ENCODE results near the gene CHRNA7.
"Not testable (repeated sequence)": the region's sequence is repeated elsewhere in the genome, so short reads cannot be mapped to it uniquely, and the experiment has no call there.

CHRNA7 gene

DNA sequence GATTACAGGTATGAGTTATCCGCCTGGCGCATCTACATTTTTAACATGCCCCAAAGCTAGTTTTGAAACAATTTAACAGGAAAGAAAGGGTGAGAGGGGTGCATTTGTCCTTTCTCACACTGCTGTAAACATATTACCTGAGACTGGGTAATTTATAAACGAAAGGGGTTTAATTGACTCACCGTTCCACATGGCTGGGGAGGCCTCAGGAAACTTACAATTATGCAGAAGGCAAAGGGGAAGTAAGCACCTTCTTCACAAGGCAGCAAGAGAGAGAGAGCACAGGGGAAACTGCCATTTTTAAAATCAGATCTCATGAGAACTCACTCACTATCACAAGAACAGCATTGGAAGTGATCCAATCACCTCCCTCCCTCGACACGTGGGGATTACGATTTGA, 165.9 kb downstream of the CHRNA7 start:
- DNase-seq: not testable (repeated sequence)

DNA sequence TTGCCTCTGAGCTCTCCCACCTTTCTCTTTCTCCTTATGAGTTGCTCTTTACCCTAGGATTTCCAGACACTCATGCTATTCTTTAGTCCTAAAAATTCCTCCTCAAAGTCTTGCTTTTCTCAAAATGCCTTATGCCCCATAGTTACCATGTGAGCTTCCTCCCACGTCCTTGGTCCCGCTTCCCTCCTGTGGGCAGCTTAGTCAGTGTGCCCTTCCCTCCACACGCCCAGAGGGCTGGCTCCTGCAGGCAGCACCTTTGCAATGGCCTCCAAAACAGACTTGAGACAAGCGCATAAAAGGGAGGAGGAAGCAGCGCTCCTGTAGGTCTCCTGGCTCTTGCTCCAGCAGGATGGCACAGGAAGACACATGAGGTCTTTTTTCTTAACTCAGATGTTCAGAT, 168.6 kb downstream of the CHRNA7 start:
- not testable (repeated sequence) for DNase-seq

DNA sequence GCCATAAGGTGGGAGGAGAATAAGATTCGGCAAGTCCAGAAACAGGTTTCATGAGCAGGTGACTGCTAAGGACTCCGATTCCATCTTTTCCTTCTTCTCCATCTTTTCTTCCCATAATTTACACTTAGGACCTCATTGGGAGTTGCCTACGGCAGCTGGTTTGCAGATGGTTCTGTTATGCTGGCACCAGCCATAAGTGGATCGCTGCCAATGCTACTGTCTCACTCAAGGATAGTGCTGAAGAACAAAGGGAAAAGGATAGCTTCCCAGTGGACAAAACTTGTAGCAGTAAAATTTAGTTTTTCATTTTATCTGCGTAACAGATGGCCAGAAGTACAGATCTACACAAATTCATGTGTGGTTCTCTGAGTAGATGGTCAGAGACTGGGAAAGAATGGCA, 178.8 kb downstream of the CHRNA7 start:
- DNase-seq: not testable (repeated sequence)

DNA sequence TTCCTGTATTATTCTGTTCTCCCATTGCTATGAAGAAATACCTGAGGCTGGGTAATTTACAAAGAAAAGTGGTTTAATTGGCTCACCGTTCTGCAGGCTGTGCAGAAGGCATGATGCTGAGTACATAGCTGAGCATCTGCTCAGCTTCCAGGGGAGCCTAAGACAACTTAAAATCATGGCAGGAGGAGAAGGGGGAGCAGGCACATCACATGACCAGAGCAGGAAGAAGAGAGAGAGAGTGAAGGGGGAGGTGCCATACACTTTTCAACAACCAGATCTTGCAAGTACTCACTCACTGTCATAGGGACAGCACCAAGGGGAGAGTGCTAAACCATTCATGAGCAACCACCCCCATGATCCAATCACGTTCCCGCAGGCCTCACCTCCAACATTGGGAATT, 188.4 kb downstream of the CHRNA7 start:
- DNase-seq: no peak

Measured in fibroblast of skin of abdomen (primary cell).